GM18858 (cell line): Measurements from ENCODE around the gene VSNL1.
"Not testable (repeated sequence)": the region's sequence is repeated elsewhere in the genome, so short reads cannot be mapped to it uniquely, and the experiment has no call there.

Experiments
- ATAC-seq: cut with Tn5 transposase; IDR thresholded peaks from one replicate; pipeline ENCODE4 v1.9.1; 2021; ENCODE audit not compliant: unreplicated experiment

The VSNL1 gene

GRCh38 chr2:17541531-17541950 is 1.0 kb downstream of the VSNL1 start:
- ATAC-seq = no peak

- no peak for ATAC-seq
Measured at GRCh38 chr2:17542471-17542870, 2.0 kb downstream of the VSNL1 start.

- ATAC-seq = no peak
Measured at GRCh38 chr2:17543131-17543660, 2.7 kb downstream of the VSNL1 start.

GRCh38 chr2:17543848-17544247 is 3.4 kb downstream of the VSNL1 start:
- no peak for ATAC-seq

- ATAC-seq = no peak
Measured at GRCh38 chr2:17544256-17544655, 3.8 kb downstream of the VSNL1 start.

GRCh38 chr2:17545680-17546613 is 5.5 kb downstream of the VSNL1 start:
- no peak for ATAC-seq

GRCh38 chr2:17547237-17547636 is 6.7 kb downstream of the VSNL1 start:
- ATAC-seq = no peak

- no peak for ATAC-seq
Measured at GRCh38 chr2:17547737-17548136, 7.2 kb downstream of the VSNL1 start.

GRCh38 chr2:17550907-17551306 is 10.4 kb downstream of the VSNL1 start:
- ATAC-seq = no peak

GRCh38 chr2:17555150-17555549 is 14.7 kb downstream of the VSNL1 start:
- no peak for ATAC-seq

- ATAC-seq = no peak
Measured at GRCh38 chr2:17557596-17557995, 17.1 kb downstream of the VSNL1 start.

- no peak for ATAC-seq
Measured at GRCh38 chr2:17558053-17558452, 17.6 kb downstream of the VSNL1 start.

GRCh38 chr2:17558878-17559277 is 18.4 kb downstream of the VSNL1 start:
- no peak for ATAC-seq

- not testable (repeated sequence) for ATAC-seq
Measured at GRCh38 chr2:17565726-17566125, 25.2 kb downstream of the VSNL1 start.

GRCh38 chr2:17571681-17572080 is 31.2 kb downstream of the VSNL1 start:
- ATAC-seq = no peak

GRCh38 chr2:17573085-17573803 is 32.7 kb downstream of the VSNL1 start:
- no peak for ATAC-seq

GRCh38 chr2:17573804-17574175 is 33.3 kb downstream of the VSNL1 start:
- no peak for ATAC-seq

- ATAC-seq = no peak
Measured at GRCh38 chr2:17574406-17575073, 34.0 kb downstream of the VSNL1 start.

- no peak for ATAC-seq
Measured at GRCh38 chr2:17576802-17577201, 36.3 kb downstream of the VSNL1 start.

- peak; percentile 65 for ATAC-seq
Measured at GRCh38 chr2:17578466-17578928, 38.0 kb downstream of the VSNL1 start.

- no peak for ATAC-seq
Measured at GRCh38 chr2:17579605-17580318, 39.3 kb downstream of the VSNL1 start.
